RWPE1 (cell line): ENCODE results near the gene MUC3A.
A peak's percentile ranks its signal among the peaks of the same experiment; 100 is the strongest.
"Not testable (repeated sequence)": the region's sequence is repeated elsewhere in the genome, so short reads cannot be mapped to it uniquely, and the experiment has no call there.

Source experiments
- CTCF ChIA-PET: fragments of 350-600 bp; sonication (Branson Sonifier 250); formaldehyde crosslinking; extraction: SDS; loops from one replicate; lab custom pipeline; 2021; lab: Yijun Ruan, JAX
- POLR2A ChIA-PET: fragments of 400-600 bp; formaldehyde crosslinking; extraction: SDS; loops from one replicate; lab custom pipeline; 2020; ENCODE audit warnings: antibody characterized with exemption; ENCODE audit not compliant: low non-redundant PET; lab: Yijun Ruan, JAX
- DNase-seq: peaks from one replicate; pipeline ENCODE4 v3.0.0; 2012; ENCODE audit warnings: low spot score
- H3K27ac ChIP-seq: fragments of 450-650 bp; 2 replicates; pipeline ENCODE4 v1.5.1; 2017
- CTCF ChIP-seq: fragments of 450-650 bp; conservative IDR thresholded peaks from 2 replicates; pipeline ENCODE4 v1.5.1; 2017; ENCODE audit warnings: low read depth, mild to moderate bottlenecking

MUC3A gene

GRCh38 chr7:100933734-100934133 lies 15.6 kb upstream of the MUC3A start:
- no peak for TF ChIP-seq CTCF

GRCh38 chr7:100935381-100935780 lies 14.0 kb upstream of the MUC3A start:
- H3K27ac ChIP-seq, POLR2A ChIA-PET, CTCF ChIA-PET, DNase-seq: not testable (repeated sequence)

More at GRCh38 chr7:100933734-100934133, 15.6 kb upstream of the MUC3A start:
- no peak overlapping the region for H3K27ac ChIP-seq
- CTCF ChIA-PET: no interaction called here
- POLR2A ChIA-PET: no interaction called here
- no peak for DNase-seq

GRCh38 chr7:100936167-100936566 lies 13.2 kb upstream of the MUC3A start:
- DNase-seq, H3K27ac ChIP-seq, POLR2A ChIA-PET: not testable (repeated sequence)
- CTCF ChIA-PET: interaction anchor here (1.0 kb wide), 1 partner anchor 30 kb away, joined by 3 read pairs; no protein-coding TSS in a partner anchor

- ChIA-PET POLR2A (no interaction called here), CTCF (interaction anchor here (0.7 kb wide), 1 partner anchor 499 kb away, joined by 5 read pairs; no protein-coding TSS in a partner anchor)
- H3K27ac ChIP-seq: peak overlapping the region; percentile 38; the same call in 1 of the 2 replicates
- TF ChIP-seq CTCF: no peak
- DNase-seq: peak; percentile 38
Observed at GRCh38 chr7:100942045-100942774, 7.1 kb upstream of the MUC3A start.

GRCh38 chr7:100943693-100944092 lies 5.6 kb upstream of the MUC3A start:
- DNase-seq: no peak
- H3K27ac ChIP-seq: no peak overlapping the region
- ChIA-PET POLR2A (no interaction called here), CTCF (no interaction called here)
- no peak for TF ChIP-seq CTCF

- POLR2A ChIA-PET: no interaction called here
- TF ChIP-seq CTCF: no peak
- CTCF ChIA-PET: no interaction called here
- DNase-seq: no peak
- H3K27ac ChIP-seq: no peak overlapping the region
Observed at GRCh38 chr7:100944138-100944537, 5.2 kb upstream of the MUC3A start.

- CTCF ChIA-PET: interaction anchor here (0.7 kb wide), 1 partner anchor 998 kb away, joined by 3 read pairs; no protein-coding TSS in a partner anchor
Observed at GRCh38 chr7:100946111-100946510, 3.2 kb upstream of the MUC3A start.

More at GRCh38 chr7:100946111-100946510, 3.2 kb upstream of the MUC3A start:
- TF ChIP-seq CTCF: no peak
- H3K27ac ChIP-seq: no peak overlapping the region
- no peak for DNase-seq
- POLR2A ChIA-PET: no interaction called here
